ENCODE data around the gene PCSK5.

DNA sequence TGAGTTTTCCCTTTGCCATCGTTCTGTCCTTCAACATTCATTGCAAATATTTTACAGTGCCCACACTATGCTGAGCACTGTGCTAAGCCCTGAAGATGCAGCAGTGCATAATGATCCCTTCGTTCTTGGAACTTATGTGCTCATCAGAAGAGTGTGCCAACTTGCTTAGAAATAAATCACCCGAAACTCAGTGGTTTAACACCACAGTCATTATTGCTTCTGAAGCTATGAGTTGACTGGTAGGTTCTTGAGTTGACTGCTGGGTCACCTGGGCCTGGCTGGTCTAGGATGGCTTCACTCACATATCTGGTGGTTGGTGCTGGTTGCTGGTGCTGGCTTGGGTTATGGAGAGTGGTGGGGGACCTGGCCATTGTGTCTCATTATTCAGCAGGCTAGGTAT lies 20.9 kb downstream of the PCSK5 start:
- TF ChIP-seq, protein P1, sequence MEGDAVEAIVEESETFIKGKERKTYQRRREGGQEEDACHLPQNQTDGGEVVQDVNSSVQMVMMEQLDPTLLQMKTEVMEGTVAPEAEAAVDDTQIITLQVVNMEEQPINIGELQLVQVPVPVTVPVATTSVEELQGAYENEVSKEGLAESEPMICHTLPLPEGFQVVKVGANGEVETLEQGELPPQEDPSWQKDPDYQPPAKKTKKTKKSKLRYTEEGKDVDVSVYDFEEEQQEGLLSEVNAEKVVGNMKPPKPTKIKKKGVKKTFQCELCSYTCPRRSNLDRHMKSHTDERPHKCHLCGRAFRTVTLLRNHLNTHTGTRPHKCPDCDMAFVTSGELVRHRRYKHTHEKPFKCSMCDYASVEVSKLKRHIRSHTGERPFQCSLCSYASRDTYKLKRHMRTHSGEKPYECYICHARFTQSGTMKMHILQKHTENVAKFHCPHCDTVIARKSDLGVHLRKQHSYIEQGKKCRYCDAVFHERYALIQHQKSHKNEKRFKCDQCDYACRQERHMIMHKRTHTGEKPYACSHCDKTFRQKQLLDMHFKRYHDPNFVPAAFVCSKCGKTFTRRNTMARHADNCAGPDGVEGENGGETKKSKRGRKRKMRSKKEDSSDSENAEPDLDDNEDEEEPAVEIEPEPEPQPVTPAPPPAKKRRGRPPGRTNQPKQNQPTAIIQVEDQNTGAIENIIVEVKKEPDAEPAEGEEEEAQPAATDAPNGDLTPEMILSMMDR (IDR thresholded peaks at IDR 0.05; ENCODE audit: control extremely low read depth in 1 of 3, insufficient read depth in 1 of 3, low read depth in 1 of 3, low read length in 3 of 3) = no peak
- no peak for TF ChIP-seq ASH2L (IDR thresholded peaks at IDR 0.05; ENCODE audit: low read length)
- TF ChIP-seq NRF1 (IDR thresholded peaks at IDR 0.05; ENCODE audit: low read depth, low read length) = no peak
- TF ChIP-seq CEBPB (IDR thresholded peaks at IDR 0.05; ENCODE audit: low read depth, low read length) = no peak
